GM23248 (cell line): ENCODE data around the gene TNP2. TPM values are rescaled to one million over a fixed set of nuclear protein-coding genes. Genes with fewer than 3 reads are reported as not detected.

Experiments used
- DNase-seq: peaks from one replicate; pipeline ENCODE4 v3.0.0-alpha.2; 2015
- H2AFZ ChIP-seq: fragments of 200-600 bp; sonication (generic); 2 replicates; pipeline ENCODE4 v1.6.1; 2016; ENCODE audit warnings: antibody characterized with exemption
- H3F3A ChIP-seq: fragments of 200-600 bp; sonication (generic); 2 replicates; pipeline ENCODE4 v1.6.1; 2016; ENCODE audit warnings: mild to moderate bottlenecking, antibody characterized with exemption, mixed run types; ENCODE audit not compliant: insufficient read depth
- H3K27ac ChIP-seq: fragments of 200-600 bp; sonication (generic); 2 replicates; pipeline ENCODE4 v1.5.1; 2016; ENCODE audit warnings: mild to moderate bottlenecking
- H3K27me3 ChIP-seq: fragments of 200-600 bp; sonication (generic); replicated peaks from 2 replicates; pipeline ENCODE4 v1.6.1; 2016; ENCODE audit warnings: mild to moderate bottlenecking; ENCODE audit not compliant: insufficient read depth
- H3K36me3 ChIP-seq: fragments of 200-600 bp; sonication (generic); 2 replicates; pipeline ENCODE4 v1.6.1; 2016; ENCODE audit warnings: low read depth, mild to moderate bottlenecking
- H3K4me1 ChIP-seq: fragments of 200-600 bp; sonication (generic); 2 replicates; pipeline ENCODE4 v1.6.1; 2016; ENCODE audit warnings: mild to moderate bottlenecking; ENCODE audit not compliant: insufficient read depth
- H3K4me2 ChIP-seq: fragments of 200-600 bp; sonication (generic); one replicate; pipeline ENCODE4 v1.6.1; 2016; ENCODE audit warnings: mild to moderate bottlenecking; ENCODE audit not compliant: unreplicated experiment
- H3K4me3 ChIP-seq: fragments of 200-600 bp; sonication (generic); 2 replicates; pipeline ENCODE4 v1.5.1; 2016; ENCODE audit warnings: mild to moderate bottlenecking
- H3K79me2 ChIP-seq: fragments of 200-600 bp; sonication (generic); 2 replicates; pipeline ENCODE4 v1.6.1; 2016; ENCODE audit warnings: mild to moderate bottlenecking; ENCODE audit not compliant: insufficient read depth
- H3K9ac ChIP-seq: fragments of 200-600 bp; sonication (generic); 2 replicates; pipeline ENCODE4 v1.6.1; 2016; ENCODE audit warnings: mild to moderate bottlenecking
- H3K9me2 ChIP-seq: fragments of 200-600 bp; sonication (generic); 2 replicates; pipeline ENCODE4 v1.6.1; 2016; ENCODE audit warnings: mixed run types, mild to moderate bottlenecking, moderate library complexity; ENCODE audit not compliant: insufficient read depth
- H3K9me3 ChIP-seq: fragments of 200-600 bp; sonication (generic); one replicate; pipeline ENCODE4 v1.6.1; 2017; ENCODE audit warnings: low read depth
- H4K20me1 ChIP-seq: fragments of 200-600 bp; sonication (generic); 2 replicates; pipeline ENCODE4 v1.6.0; 2016; ENCODE audit not compliant: insufficient read depth
- EZH2 ChIP-seq: fragments of 200-600 bp; sonication (generic); IDR thresholded peaks from 2 replicates; pipeline ENCODE4 v1.6.1; 2018; ENCODE audit warnings: antibody characterized with exemption, mild to moderate bottlenecking; ENCODE audit not compliant: insufficient read depth, poor library complexity, severe bottlenecking
- EZH2phosphoT487 ChIP-seq: fragments of 200-600 bp; sonication (generic); IDR thresholded peaks from 2 replicates; pipeline ENCODE4 v1.6.1; 2018; ENCODE audit warnings: antibody characterized with exemption, moderate library complexity, mild to moderate bottlenecking, low read depth; ENCODE audit not compliant: insufficient read depth
- WGBS, 2 experiments: methylation state at CpG; one replicate each; pipeline ENCODE4 v1.1.6; 2015 to 2017; ENCODE audit warnings: low lambda C conversion rate in 2 of 2, low coverage in 1 of 2; ENCODE audit errors: missing lambda C conversion rate in 2 of 2; 5-methylcytosine and 5-hydroxymethylcytosine counted together
- in situ Hi-C: fragments of 300-500 bp; cut with MboI; formaldehyde crosslinking; loops from 2 replicates; pipeline ENCODE4 v1.15.0; 2020
- polyA plus RNA-seq: library from polyadenylated mRNA; unstranded; fragments of >200 nt; fragmentation: Nextera tagmentation; extraction: Ambion mirVana; gene quantifications from 2 replicates; pipeline ENCODE4 v1.2.1, GENCODE V29; 2016
- total RNA-seq: library from RNA; depleted of rRNA; stranded (reverse); fragments of >200 nt; shearing (Covaris generic); gene quantifications from 2 replicates; pipeline ENCODE4 v1.2.3, GENCODE V29; 2014

Gene TNP2
- total and polyA plus RNA-seq, 2 experiments from 2014 or later, result not detected

DNA sequence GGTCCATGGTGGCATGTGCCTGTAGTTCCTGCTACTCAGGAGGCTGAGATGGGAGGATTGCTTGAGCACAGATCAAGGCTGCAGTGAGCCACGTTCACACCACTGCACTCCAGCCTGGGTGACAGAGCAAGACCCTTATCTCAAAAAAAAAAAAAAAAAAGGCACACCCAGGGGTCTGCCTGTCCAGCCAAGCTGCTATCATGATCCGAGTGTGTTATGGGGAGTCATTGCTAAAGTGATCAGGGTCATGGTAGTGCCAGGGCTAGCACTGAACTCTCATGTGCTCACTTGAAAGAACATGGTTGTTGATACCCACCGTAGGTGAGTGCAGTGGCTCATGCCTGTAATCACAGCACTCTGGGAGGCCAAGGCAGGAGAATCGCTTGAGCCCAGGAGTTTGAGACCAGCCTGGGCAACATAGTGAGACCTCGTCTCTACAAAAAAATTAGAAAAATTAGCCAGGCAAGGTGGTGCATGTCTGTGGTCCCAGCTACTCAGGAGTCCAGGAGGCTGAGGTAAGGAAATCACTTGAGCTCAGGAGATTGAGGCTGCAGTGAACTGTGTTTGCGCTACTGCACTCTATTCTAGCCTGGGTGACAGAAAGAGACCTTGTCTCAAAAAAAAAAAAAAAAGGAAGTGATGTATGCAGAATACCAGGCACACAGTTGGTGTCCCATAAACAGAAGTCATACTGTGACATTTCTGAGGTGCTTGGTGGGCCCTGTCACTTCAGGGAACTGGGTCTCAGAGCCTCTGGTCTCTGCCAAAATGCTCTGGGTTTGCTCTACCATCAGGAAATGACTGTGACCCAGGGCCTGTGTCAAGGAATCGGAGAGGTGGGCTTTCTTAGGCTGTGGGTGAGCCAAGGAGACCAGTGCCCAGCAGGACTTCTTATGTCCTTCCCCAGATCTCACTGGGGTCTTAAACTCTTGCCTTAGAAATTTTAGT, 9.8 kb upstream of the TNP2 start:
- no peaks in the 10 kb centered on the region for H3K79me2 ChIP-seq
- no peak overlapping the region for H2AFZ ChIP-seq
- 71% methylated on average over 7 of the region's 7 CpGs for WGBS, 2 experiments
- H3K36me3 ChIP-seq, result no peaks in the 10 kb centered on the region
- no peak overlapping the region for H3K4me2 ChIP-seq
- no peak overlapping the region for H3K4me3 ChIP-seq
- no peaks in the 10 kb centered on the region for H3K4me1 ChIP-seq
- H3K9me2 ChIP-seq, result no peaks in the 10 kb centered on the region
- no peak overlapping the region for H3K9ac ChIP-seq
- in situ Hi-C loops, result no loop called here
- TF ChIP-seq EZH2phosphoT487, result no peak
- no peak for TF ChIP-seq EZH2
- no peaks in the 10 kb centered on the region for H4K20me1 ChIP-seq
- H3K27me3 ChIP-seq, result no peaks in the 10 kb centered on the region
- no peak for DNase-seq
- H3F3A ChIP-seq, result no peaks in the 10 kb centered on the region
- H3K27ac ChIP-seq, result no peak overlapping the region
- H3K9me3 ChIP-seq, result no peaks in the 10 kb centered on the region

DNA sequence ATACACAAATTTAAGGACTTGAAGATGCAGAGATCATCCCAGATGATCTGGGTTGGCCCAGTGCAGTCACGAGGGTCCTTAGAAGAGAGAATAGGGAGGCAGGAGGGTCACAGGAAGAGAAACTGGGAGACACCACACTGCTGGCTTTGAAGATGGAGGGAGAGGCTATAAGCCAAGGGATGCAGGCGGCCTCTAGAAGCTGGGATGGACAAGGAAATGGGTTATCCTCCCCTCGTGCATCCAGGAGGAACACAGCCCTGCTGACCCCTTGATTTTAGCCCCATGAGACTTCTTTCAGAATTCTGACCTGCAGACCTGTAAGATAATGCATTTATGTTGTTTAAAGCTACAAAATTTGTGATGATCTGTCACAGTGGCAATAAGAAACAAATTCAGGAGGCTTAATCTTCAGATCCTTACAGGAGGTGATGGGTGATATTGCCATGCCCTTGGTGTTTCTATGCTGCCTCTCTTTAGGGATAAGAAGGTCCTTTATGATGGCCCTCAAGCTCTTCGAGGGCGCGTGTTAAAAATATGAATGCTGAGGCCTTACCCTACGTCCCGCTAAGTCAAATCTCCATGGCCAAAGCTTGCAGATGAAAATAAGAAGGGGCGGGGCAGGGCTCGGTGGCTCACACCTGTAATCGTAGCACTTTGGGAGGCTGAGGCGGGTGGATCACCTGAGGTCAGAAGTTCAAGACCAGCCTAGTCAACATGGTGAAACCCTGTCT, 8.6 kb upstream of the TNP2 start:
- H3K4me3 ChIP-seq, result no peak overlapping the region
- no peak overlapping the region for H3K27ac ChIP-seq
- H3K4me1 ChIP-seq, result no peaks in the 10 kb centered on the region
- no peaks in the 10 kb centered on the region for H3K27me3 ChIP-seq
- TF ChIP-seq EZH2, result no peak
- in situ Hi-C loops, result no loop called here
- DNase-seq, result no peak
- H4K20me1 ChIP-seq, result no peaks in the 10 kb centered on the region
- no peak overlapping the region for H3K9ac ChIP-seq
- H3K4me2 ChIP-seq, result no peak overlapping the region
- H3K79me2 ChIP-seq, result no peaks in the 10 kb centered on the region
- H3K9me2 ChIP-seq, result no peaks in the 10 kb centered on the region
- 76 to 78% methylated on average over 12 of the region's 12 CpGs for WGBS, 2 experiments
- no peaks in the 10 kb centered on the region for H3F3A ChIP-seq
- H2AFZ ChIP-seq, result no peak overlapping the region
- no peaks in the 10 kb centered on the region for H3K9me3 ChIP-seq
- no peaks in the 10 kb centered on the region for H3K36me3 ChIP-seq

DNA sequence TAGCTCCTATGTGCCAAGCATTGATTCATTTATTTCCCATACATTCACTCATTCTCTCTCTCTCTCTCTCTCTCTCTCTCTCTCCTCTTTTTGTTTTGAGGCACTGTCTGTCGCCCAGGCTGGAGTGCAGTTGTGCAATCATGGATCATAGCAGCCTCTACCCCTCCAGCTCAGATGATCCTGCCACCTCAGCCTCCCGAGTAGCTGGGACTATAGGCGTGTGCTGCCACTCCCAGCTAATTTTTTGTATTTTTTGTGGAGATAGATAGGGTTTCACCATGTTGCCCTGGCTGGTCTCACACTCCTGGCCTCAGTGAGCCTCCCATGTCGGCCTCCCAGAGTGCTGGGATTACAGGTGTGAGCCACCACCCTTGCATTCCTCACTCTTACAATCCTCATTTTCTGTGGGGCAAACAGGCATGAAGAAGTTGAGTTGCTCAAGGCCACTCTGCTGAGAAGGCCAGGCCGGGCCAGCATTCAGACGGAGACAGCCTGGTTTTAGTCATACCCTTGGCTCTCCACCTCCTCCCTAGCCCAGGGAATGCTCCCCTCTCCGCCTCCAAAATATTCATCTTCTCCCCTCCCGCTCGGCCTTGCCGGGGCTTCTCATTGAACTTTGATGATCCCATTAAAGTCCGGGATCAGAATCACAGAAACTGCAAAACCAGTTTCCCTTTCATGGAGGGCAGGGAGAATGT, 7.9 kb upstream of the TNP2 start:
- Histone ChIP-seq H3K27me3 (no peaks in the 10 kb centered on the region), H3K9me2 (no peaks in the 10 kb centered on the region), H3K9me3 (no peaks in the 10 kb centered on the region), H3F3A (no peaks in the 10 kb centered on the region), H3K9ac (no peak overlapping the region), H3K4me1 (no peaks in the 10 kb centered on the region), H3K27ac (no peak overlapping the region), H3K79me2 (no peaks in the 10 kb centered on the region), H3K4me3 (no peak overlapping the region), H4K20me1 (no peaks in the 10 kb centered on the region), H2AFZ (no peak overlapping the region), H3K36me3 (no peaks in the 10 kb centered on the region), H3K4me2 (no peak overlapping the region)
- no peak for DNase-seq
- TF ChIP-seq EZH2phosphoT487, result no peak
- TF ChIP-seq EZH2, result no peak
- in situ Hi-C loops, result no loop called here
- 49 to 50% methylated on average over 11 of the region's 11 CpGs for WGBS, 2 experiments

DNA sequence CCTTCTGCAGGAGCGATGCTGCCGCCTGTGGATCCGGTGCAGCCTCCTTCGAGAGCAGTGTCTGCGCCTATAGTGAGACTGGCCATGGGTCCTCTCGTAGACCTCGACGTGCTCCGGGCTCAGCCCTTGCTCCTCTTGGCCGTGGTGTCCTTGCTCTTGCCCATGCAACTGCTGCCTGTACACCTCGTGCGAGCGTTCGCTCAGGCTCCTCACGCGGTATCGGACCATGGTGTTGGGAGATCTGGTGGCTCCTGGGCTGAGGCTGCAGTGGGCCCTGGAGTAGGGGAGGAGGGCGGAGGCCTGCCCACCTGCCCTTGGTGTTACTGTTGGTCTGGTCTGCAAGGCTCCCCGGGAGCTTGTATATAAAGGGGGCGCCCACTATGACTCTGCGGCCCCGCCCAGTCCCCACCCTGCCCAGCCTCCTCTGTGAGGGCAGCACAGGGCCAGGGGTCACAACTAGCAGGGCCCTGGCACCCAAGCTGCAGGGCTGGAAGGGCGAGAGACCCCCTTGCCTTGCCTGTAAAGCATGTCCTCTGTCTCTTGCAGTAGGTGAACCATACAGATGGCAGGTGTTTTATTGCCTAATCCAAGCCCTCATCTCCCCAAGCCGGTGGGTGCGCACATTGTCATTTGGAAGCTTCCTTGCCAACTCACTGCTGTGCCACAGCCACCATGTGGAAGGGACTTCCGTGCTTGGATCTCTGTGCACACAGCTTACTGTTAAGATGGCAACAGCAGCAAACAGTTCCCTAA, 7.2 kb upstream of the TNP2 start, which contains the start of gene PRM2:
Gene PRM2, minus strand, starts transcription at position 338 of the 753 bp plus-strand sequence. Its CDS starts 110 bp downstream, at position 228.
- H3K27ac ChIP-seq, result no peak within 1 kb of the TSS
- H3K9me2 ChIP-seq, result no peaks in the 10 kb centered on the region
- in situ Hi-C loops, result no loop called here
- H4K20me1 ChIP-seq, result no peaks in the 10 kb centered on the region
- no peak for DNase-seq
- H2AFZ ChIP-seq, result no peak within 1 kb of the TSS
- H3K4me3 ChIP-seq, result no peak within 1 kb of the TSS
- no peak within 1 kb of the TSS for H3K9ac ChIP-seq
- TF ChIP-seq EZH2phosphoT487, result no peak
- no peak for TF ChIP-seq EZH2
- no peaks in the 10 kb centered on the region for H3K27me3 ChIP-seq
- no peaks in the 10 kb centered on the region for H3K9me3 ChIP-seq
- no peaks in the 10 kb centered on the region for H3K4me1 ChIP-seq
- 83 to 87% methylated on average over 23 to 26 of the region's 26 CpGs for whole genome bisulfite sequencing, 2 experiments
- H3K36me3 ChIP-seq, result no peaks in the 10 kb centered on the region
- H3F3A ChIP-seq, result no peaks in the 10 kb centered on the region
- no peaks in the 10 kb centered on the region for H3K79me2 ChIP-seq
- no peak within 1 kb of the TSS for H3K4me2 ChIP-seq
